SIG-M5 (cell line): ENCODE data around the gene ST8SIA4.

Experiments
- DNase-seq: peaks from one replicate; lab custom pipeline; 2025; lab: John Stamatoyannopoulos, UW

ST8SIA4 gene

GRCh38 chr5:100903039-100903887, at the start of gene ST8SIA4:
Gene ST8SIA4, minus strand, starts transcription at chr5:100903282. Its CDS starts 327 bp downstream, at chr5:100902955.
- DNase-seq, result peak; percentile 85

GRCh38 chr5:100950985-100951384, 47.9 kb upstream of the ST8SIA4 start:
- no peak for DNase-seq

GRCh38 chr5:100913298-100913697, 10.2 kb upstream of the ST8SIA4 start:
- no peak for DNase-seq

- no peak for DNase-seq
Measured at GRCh38 chr5:100909034-100909433, 6.0 kb upstream of the ST8SIA4 start.

GRCh38 chr5:100905259-100905914, 2.3 kb upstream of the ST8SIA4 start:
- no peak for DNase-seq

GRCh38 chr5:100904259-100904861, 1.3 kb upstream of the ST8SIA4 start:
- DNase-seq, result peak; percentile 9

GRCh38 chr5:100902440-100903038, 543 bp downstream of the ST8SIA4 start:
- DNase-seq, result peak; percentile 9

- peak; percentile 90 for DNase-seq
Measured at GRCh38 chr5:100901821-100902341, 1.2 kb downstream of the ST8SIA4 start.

- peak; percentile 88 for DNase-seq
Measured at GRCh38 chr5:100900796-100901781, 2.0 kb downstream of the ST8SIA4 start.

GRCh38 chr5:100900142-100900795, 2.8 kb downstream of the ST8SIA4 start:
- DNase-seq, result peak; percentile 43

GRCh38 chr5:100899675-100900074, 3.4 kb downstream of the ST8SIA4 start:
- no peak for DNase-seq

- DNase-seq, result peak; percentile 4
Measured at GRCh38 chr5:100898504-100899346, 4.4 kb downstream of the ST8SIA4 start.

GRCh38 chr5:100896054-100896453, 7.0 kb downstream of the ST8SIA4 start:
- DNase-seq, result no peak

- DNase-seq, result peak; percentile 10
Measured at GRCh38 chr5:100890461-100891008, 12.5 kb downstream of the ST8SIA4 start.

GRCh38 chr5:100889896-100890295, 13.2 kb downstream of the ST8SIA4 start:
- DNase-seq, result no peak

- DNase-seq, result no peak
Measured at GRCh38 chr5:100889165-100889743, 13.8 kb downstream of the ST8SIA4 start.

GRCh38 chr5:100877274-100877673, 25.8 kb downstream of the ST8SIA4 start:
- DNase-seq, result no peak

GRCh38 chr5:100872408-100873190, 30.5 kb downstream of the ST8SIA4 start:
- DNase-seq, result no peak
